Measurements from ENCODE around the gene ZNF195.
"Not testable (repeated sequence)": the region's sequence is repeated elsewhere in the genome, so short reads cannot be mapped to it uniquely, and the experiment has no call there.

Gene ZNF195

GRCh38 chr11:3340025-3340424 is 38.9 kb downstream of the ZNF195 start:
- TF ChIP-seq POLR2AphosphoS5 (IDR thresholded peaks at IDR 0.05; ENCODE audit: low read depth) (no peak), GABPA (IDR thresholded peaks at IDR 0.05; ENCODE audit: low read depth) (no peak), SPI1 (IDR thresholded peaks at IDR 0.05; ENCODE audit: borderline replicate concordance, low read depth) (no peak), CTCF (IDR thresholded peaks at IDR 0.05; ENCODE audit: insufficient read depth, low read length) (no peak), REST (IDR thresholded peaks at IDR 0.05; ENCODE audit: insufficient replicate concordance, low read depth) (no peak)
- H3K27me3 ChIP-seq (ENCODE audit: insufficient read depth, poor library complexity, severe bottlenecking), result peaks cover 3% of the 10 kb centered on the region
- DNase-seq (ENCODE audit: low read depth in 1 of 2, low spot score in 1 of 2), result no peak
- H3K27ac ChIP-seq (replicated peaks), result no peak overlapping the region
- no peak overlapping the region for H3K4me3 ChIP-seq (replicated peaks; ENCODE audit: insufficient read depth, low read length)

GRCh38 chr11:3339340-3339624 is 39.7 kb downstream of the ZNF195 start:
- Histone ChIP-seq H3K27ac (replicated peaks) (no peak overlapping the region), H3K4me3 (replicated peaks; ENCODE audit: insufficient read depth, low read length) (no peak overlapping the region), H3K27me3 (ENCODE audit: insufficient read depth, poor library complexity, severe bottlenecking) (peaks cover 3% of the 10 kb centered on the region)
- TF ChIP-seq REST (IDR thresholded peaks at IDR 0.05; ENCODE audit: insufficient replicate concordance, low read depth), result no peak
- no peak for TF ChIP-seq CTCF (IDR thresholded peaks at IDR 0.05; ENCODE audit: insufficient read depth, low read length)
- TF ChIP-seq SPI1 (IDR thresholded peaks at IDR 0.05; ENCODE audit: borderline replicate concordance, low read depth), result no peak
- TF ChIP-seq POLR2AphosphoS5 (IDR thresholded peaks at IDR 0.05; ENCODE audit: low read depth), result no peak
- TF ChIP-seq GABPA (IDR thresholded peaks at IDR 0.05; ENCODE audit: low read depth), result no peak
- DNase-seq (ENCODE audit: low read depth in 1 of 2, low spot score in 1 of 2), result no peak

- no peak overlapping the region for H3K4me3 ChIP-seq (replicated peaks; ENCODE audit: insufficient read depth, low read length)
- TF ChIP-seq POLR2AphosphoS5 (IDR thresholded peaks at IDR 0.05; ENCODE audit: low read depth) (no peak), REST (IDR thresholded peaks at IDR 0.05; ENCODE audit: insufficient replicate concordance, low read depth) (no peak), CTCF (IDR thresholded peaks at IDR 0.05; ENCODE audit: insufficient read depth, low read length) (no peak), SPI1 (IDR thresholded peaks at IDR 0.05; ENCODE audit: borderline replicate concordance, low read depth) (no peak), GABPA (IDR thresholded peaks at IDR 0.05; ENCODE audit: low read depth) (no peak)
Observed at GRCh38 chr11:3338569-3339339, 40.2 kb downstream of the ZNF195 start.

GRCh38 chr11:3336420-3336819 is 42.5 kb downstream of the ZNF195 start:
- H3K4me3 ChIP-seq (replicated peaks; ENCODE audit: insufficient read depth, low read length); H3K27me3 ChIP-seq (ENCODE audit: insufficient read depth, poor library complexity, severe bottlenecking); DNase-seq (ENCODE audit: low read depth in 1 of 2, low spot score in 1 of 2); H3K27ac ChIP-seq (replicated peaks): not testable (repeated sequence)

More at GRCh38 chr11:3338569-3339339, 40.2 kb downstream of the ZNF195 start:
- DNase-seq (ENCODE audit: low read depth in 1 of 2, low spot score in 1 of 2), result no peak
- H3K27ac ChIP-seq (replicated peaks), result no peak overlapping the region
- peaks cover 1% of the 10 kb centered on the region for H3K27me3 ChIP-seq (ENCODE audit: insufficient read depth, poor library complexity, severe bottlenecking)

- not testable (repeated sequence) for DNase-seq (ENCODE audit: low read depth in 1 of 2, low spot score in 1 of 2); H3K4me3 ChIP-seq (replicated peaks; ENCODE audit: insufficient read depth, low read length); H3K27me3 ChIP-seq (ENCODE audit: insufficient read depth, poor library complexity, severe bottlenecking)
Observed at GRCh38 chr11:3333157-3333556, 45.8 kb downstream of the ZNF195 start.

GRCh38 chr11:3331078-3331477 is 47.9 kb downstream of the ZNF195 start:
- DNase-seq (ENCODE audit: low read depth in 1 of 2, low spot score in 1 of 2); H3K27ac ChIP-seq (replicated peaks); H3K27me3 ChIP-seq (ENCODE audit: insufficient read depth, poor library complexity, severe bottlenecking); H3K4me3 ChIP-seq (replicated peaks; ENCODE audit: insufficient read depth, low read length): not testable (repeated sequence)

More at GRCh38 chr11:3333157-3333556, 45.8 kb downstream of the ZNF195 start:
- H3K27ac ChIP-seq (replicated peaks), result not testable (repeated sequence)

All from HL-60 (cell line).